SH-SY5Y (cell line): Measurements from ENCODE around the gene DNAJC30.

ENCODE experiments used
- GATA2 ChIP-seq: IDR thresholded peaks from 2 replicates; pipeline ENCODE4 v1.6.1; 2011; ENCODE audit warnings: mild to moderate bottlenecking, low read depth, low read length
- GATA3 ChIP-seq: IDR thresholded peaks from 2 replicates; pipeline ENCODE4 v1.6.1; 2011; ENCODE audit warnings: low read depth, mild to moderate bottlenecking, low read length, moderate library complexity

DNA sequence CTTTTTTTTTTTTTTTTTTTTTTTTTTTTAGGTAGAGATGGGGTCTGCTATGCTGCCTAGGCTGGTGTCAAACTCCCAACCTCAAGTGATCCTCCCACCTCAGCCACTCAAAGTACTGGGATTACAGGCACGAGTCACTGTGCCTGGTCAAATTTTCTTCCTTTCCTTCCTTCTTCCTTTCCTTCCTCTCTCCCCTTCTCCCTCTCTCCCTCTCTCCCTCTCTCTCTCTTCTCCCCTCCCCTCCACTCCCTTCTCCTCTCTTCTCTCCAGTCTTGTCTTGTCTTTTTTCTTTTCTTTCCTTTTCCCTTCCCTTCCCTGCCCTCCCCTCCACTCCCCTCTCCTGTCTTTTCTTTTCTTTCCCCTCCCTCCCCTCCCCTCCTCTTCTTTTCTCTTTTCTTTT, 51.7 kb downstream of the DNAJC30 start:
- TF ChIP-seq GATA3 (no peak), GATA2 (no peak)
